Fibroblast of lung (primary cell): ENCODE data around the gene COL6A6.

Source experiments
- EZH2 ChIP-seq: IDR thresholded peaks from 2 replicates; pipeline ENCODE4 v1.5.1; 2012; ENCODE audit warnings: low read length, control low read depth, mild to moderate bottlenecking; ENCODE audit errors: missing control alignments
- TF ChIP-seq, protein P1 (sequence below), 2 donors: IDR thresholded peaks in 1 of 2; conservative IDR thresholded peaks in 1 of 2; 1 replicate in 1 of 2; 2 replicates in 1 of 2; pipeline ENCODE4 v1.5.1; 2011 to 2012; ENCODE audit warnings: low read length in 2 of 2, control low read depth in 1 of 2, inconsistent platforms in 1 of 2, low read depth in 1 of 2, mild to moderate bottlenecking in 1 of 2

DNA sequence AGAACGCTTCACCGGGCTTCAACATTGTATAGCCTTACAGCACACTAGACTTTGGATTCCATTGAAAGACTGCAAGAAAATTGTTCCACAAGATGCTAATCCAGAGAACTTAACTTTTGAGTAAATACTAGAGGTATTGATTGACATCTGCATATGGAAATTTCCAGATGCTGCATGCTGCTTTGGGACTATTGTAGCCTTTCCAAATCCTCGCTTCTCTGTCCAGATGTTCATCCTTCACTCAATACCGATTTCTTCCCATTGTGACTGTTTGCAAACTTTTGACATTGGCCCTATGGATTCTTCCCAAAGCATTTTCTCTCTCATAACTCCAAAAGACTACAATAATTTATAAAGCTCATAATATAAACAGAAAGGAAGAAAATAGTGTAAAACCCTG, 41.4 kb downstream of the COL6A6 start:
- TF ChIP-seq, protein P1, sequence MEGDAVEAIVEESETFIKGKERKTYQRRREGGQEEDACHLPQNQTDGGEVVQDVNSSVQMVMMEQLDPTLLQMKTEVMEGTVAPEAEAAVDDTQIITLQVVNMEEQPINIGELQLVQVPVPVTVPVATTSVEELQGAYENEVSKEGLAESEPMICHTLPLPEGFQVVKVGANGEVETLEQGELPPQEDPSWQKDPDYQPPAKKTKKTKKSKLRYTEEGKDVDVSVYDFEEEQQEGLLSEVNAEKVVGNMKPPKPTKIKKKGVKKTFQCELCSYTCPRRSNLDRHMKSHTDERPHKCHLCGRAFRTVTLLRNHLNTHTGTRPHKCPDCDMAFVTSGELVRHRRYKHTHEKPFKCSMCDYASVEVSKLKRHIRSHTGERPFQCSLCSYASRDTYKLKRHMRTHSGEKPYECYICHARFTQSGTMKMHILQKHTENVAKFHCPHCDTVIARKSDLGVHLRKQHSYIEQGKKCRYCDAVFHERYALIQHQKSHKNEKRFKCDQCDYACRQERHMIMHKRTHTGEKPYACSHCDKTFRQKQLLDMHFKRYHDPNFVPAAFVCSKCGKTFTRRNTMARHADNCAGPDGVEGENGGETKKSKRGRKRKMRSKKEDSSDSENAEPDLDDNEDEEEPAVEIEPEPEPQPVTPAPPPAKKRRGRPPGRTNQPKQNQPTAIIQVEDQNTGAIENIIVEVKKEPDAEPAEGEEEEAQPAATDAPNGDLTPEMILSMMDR (conservative IDR thresholded peaks at IDR 0.05 in 1 of 2, IDR thresholded peaks at IDR 0.05 in 1 of 2; ENCODE audit: low read depth in 1 of 2, low read length in 2 of 2), result no peak
- TF ChIP-seq EZH2, result no peak
